ENCODE data around the gene FAAP20.

The FAAP20 gene

DNA sequence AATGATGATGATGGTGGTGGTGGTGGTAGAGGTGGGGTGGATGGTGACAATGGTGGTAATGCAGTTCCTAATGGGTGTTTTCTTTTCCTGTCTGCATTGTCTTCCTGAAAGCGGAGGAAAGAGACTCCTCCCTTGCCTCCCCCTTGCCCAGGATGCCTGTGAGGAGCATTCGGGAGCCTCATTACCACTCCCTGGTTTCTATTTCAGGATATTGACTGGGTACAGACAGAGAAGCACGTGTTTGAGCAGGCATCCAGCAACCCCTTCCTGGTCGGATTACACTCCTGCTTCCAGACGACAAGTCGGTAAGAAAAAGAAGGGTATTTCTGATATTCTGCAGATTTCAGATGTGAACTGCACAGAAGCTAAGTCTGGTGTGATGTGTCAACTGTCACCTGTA lies 38.8 kb downstream of the FAAP20 start:
- H3K27me3 ChIP-seq (replicated peaks in 2 of 5; ENCODE audit: control insufficient read depth in 4 of 5, insufficient read depth in 5 of 5, low read length in 4 of 5) = no peaks in the 10 kb centered on the region
- WGBS (ENCODE audit: insufficient coverage) = 96% methylated on average over 6 of the region's 6 CpGs
- no peak for DNase-seq
- H3K9me3 ChIP-seq (ENCODE audit: control extremely low read depth in 1 of 5, control insufficient read depth in 4 of 5, insufficient read depth in 2 of 5, low read depth in 1 of 5, low read length in 4 of 5) = no peaks in the 10 kb centered on the region
- ChIA-PET CTCF (interaction anchor here (1.0 kb wide), 1 partner anchor 15 kb away, joined by 3 read pairs; no protein-coding TSS in a partner anchor), POLR2A (no interaction called here)
- peaks cover 0 to 55% (median 8%) of the 10 kb centered on the region in 4 experiments for H3K36me3 ChIP-seq (ENCODE audit: control insufficient read depth in 4 of 4, insufficient read depth in 4 of 4, low read length in 3 of 4)
- H3K4me1 ChIP-seq (ENCODE audit: control extremely low read depth in 1 of 4, control insufficient read depth in 4 of 4, insufficient read depth in 4 of 4, low read length in 3 of 4) = no peaks in the 10 kb centered on the region
- no peak overlapping the region for H3K4me3 ChIP-seq (ENCODE audit: control insufficient read depth in 1 of 7, extremely low read depth in 1 of 7, insufficient read depth in 4 of 7, low read depth in 2 of 7, low read length in 6 of 7)
- H3K27ac ChIP-seq (ENCODE audit: insufficient read depth in 1 of 2, low read depth in 1 of 2, low read length in 2 of 2, poor library complexity in 1 of 2, severe bottlenecking in 2 of 2) = no peak overlapping the region

GRCh38 chr1:2155147-2155598 lies 39.4 kb downstream of the FAAP20 start:
- Histone ChIP-seq H3K27ac (ENCODE audit: insufficient read depth in 1 of 2, low read depth in 1 of 2, low read length in 2 of 2, poor library complexity in 1 of 2, severe bottlenecking in 2 of 2) (no peak overlapping the region), H3K9me3 (ENCODE audit: control extremely low read depth in 1 of 5, control insufficient read depth in 4 of 5, insufficient read depth in 2 of 5, low read depth in 1 of 5, low read length in 4 of 5) (no peaks in the 10 kb centered on the region), H3K36me3 (ENCODE audit: control insufficient read depth in 4 of 4, insufficient read depth in 4 of 4, low read length in 3 of 4) (peaks cover 0 to 58% (median 8%) of the 10 kb centered on the region in 4 experiments), H3K27me3 (replicated peaks in 2 of 5; ENCODE audit: control insufficient read depth in 4 of 5, insufficient read depth in 5 of 5, low read length in 4 of 5) (no peaks in the 10 kb centered on the region), H3K4me1 (ENCODE audit: control extremely low read depth in 1 of 4, control insufficient read depth in 4 of 4, insufficient read depth in 4 of 4, low read length in 3 of 4) (no peaks in the 10 kb centered on the region), H3K4me3 (ENCODE audit: control insufficient read depth in 1 of 7, extremely low read depth in 1 of 7, insufficient read depth in 4 of 7, low read depth in 2 of 7, low read length in 6 of 7) (no peak overlapping the region)
- POLR2A ChIA-PET = no interaction called here
- DNase-seq = no peak
- 98% methylated on average over 10 of the region's 10 CpGs for WGBS (ENCODE audit: insufficient coverage)
- CTCF ChIA-PET = interaction anchor here (0.7 to 1.6 kb wide), 5 partner anchors 9 to 24 kb away, joined by 3 to 6 read pairs (median 3); no protein-coding TSS in a partner anchor

DNA sequence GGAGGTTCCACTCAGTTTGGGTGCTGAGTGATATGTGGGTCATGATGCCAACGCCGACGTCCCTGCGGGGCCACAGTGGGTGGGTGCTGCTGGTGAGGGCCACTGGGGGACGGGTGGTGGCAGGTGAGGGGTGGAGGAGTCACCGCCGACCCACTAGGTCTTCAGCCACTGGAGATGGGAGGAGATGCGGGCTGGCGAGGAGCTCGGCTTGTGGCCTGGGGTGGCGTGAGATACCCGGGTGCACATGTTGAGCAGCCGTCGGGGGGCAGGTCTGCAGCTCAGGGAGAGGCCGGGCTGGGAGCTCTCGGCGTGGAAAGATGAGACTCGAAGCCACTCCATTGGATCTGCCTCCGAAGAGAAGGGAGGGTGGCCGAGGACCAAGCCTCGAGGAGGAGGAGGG lies 40.5 kb downstream of the FAAP20 start:
- H3K4me3 ChIP-seq (ENCODE audit: control insufficient read depth in 1 of 7, extremely low read depth in 1 of 7, insufficient read depth in 4 of 7, low read depth in 2 of 7, low read length in 6 of 7) = no peak overlapping the region
- no peaks in the 10 kb centered on the region for H3K27me3 ChIP-seq (replicated peaks in 2 of 5; ENCODE audit: control insufficient read depth in 4 of 5, insufficient read depth in 5 of 5, low read length in 4 of 5)
- DNase-seq = no peak
- no peak overlapping the region for H3K27ac ChIP-seq (ENCODE audit: insufficient read depth in 1 of 2, low read depth in 1 of 2, low read length in 2 of 2, poor library complexity in 1 of 2, severe bottlenecking in 2 of 2)
- CTCF ChIA-PET = interaction anchor here (0.7 to 1.6 kb wide), 4 partner anchors 8 to 118 kb away, joined by 3 to 6 read pairs (median 4); no protein-coding TSS in a partner anchor
- peaks cover 0 to 4% (median under 1%) of the 10 kb centered on the region in 4 experiments for H3K4me1 ChIP-seq (ENCODE audit: control extremely low read depth in 1 of 4, control insufficient read depth in 4 of 4, insufficient read depth in 4 of 4, low read length in 3 of 4)
- 97% methylated on average over 20 of the region's 21 CpGs for WGBS (ENCODE audit: insufficient coverage)
- POLR2A ChIA-PET = no interaction called here
- peaks cover 0 to 57% (median 7%) of the 10 kb centered on the region in 4 experiments for H3K36me3 ChIP-seq (ENCODE audit: control insufficient read depth in 4 of 4, insufficient read depth in 4 of 4, low read length in 3 of 4)
- no peaks in the 10 kb centered on the region for H3K9me3 ChIP-seq (ENCODE audit: control extremely low read depth in 1 of 5, control insufficient read depth in 4 of 5, insufficient read depth in 2 of 5, low read depth in 1 of 5, low read length in 4 of 5)

DNA sequence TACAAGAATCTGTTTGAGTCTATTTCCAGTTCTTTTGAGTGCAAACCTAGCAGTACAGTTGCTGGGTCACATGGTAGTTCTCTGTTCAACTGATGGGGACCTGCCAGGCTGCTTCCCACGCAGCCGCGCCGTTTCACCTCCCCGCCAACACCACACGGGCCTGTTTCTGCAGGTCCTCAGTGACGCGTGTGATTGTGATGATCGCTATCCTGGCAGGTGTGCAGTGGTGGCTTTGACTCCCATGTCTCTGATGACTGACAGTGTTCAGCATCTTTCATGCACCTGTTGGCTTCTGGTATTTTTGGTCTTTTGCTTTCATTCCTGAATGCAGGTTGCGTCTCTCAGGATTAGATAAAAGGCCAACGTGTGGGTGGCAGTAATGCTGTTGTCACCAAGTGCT lies 41.6 kb downstream of the FAAP20 start:
- DNase-seq = no peak
- 96% methylated on average over 11 of the region's 11 CpGs for WGBS (ENCODE audit: insufficient coverage)

DNA sequence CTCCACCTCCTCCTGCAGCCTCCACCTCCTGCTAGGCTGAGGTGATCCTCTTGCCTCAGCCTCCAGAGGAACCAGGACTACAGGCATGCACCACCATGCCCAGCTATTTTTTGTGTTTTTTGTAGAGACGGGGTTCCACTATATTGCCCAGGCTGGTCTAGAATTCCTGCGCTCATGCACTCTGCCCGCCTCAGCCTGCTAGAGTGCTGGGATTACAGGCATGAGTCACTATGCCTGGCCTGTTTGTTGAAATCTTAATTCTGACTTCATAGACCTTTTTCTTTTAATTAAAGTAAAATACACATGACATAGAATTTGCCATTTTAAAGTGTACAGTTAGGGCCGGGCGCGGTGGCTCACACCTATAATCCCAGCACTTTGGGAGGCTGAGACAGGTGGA lies 42.7 kb downstream of the FAAP20 start:
- peaks cover 0 to 63% (median 9%) of the 10 kb centered on the region in 4 experiments for H3K36me3 ChIP-seq (ENCODE audit: control insufficient read depth in 4 of 4, insufficient read depth in 4 of 4, low read length in 3 of 4)
- no peak for DNase-seq
- H3K4me1 ChIP-seq (ENCODE audit: control extremely low read depth in 1 of 4, control insufficient read depth in 4 of 4, insufficient read depth in 4 of 4, low read length in 3 of 4) = peaks cover 0 to 11% (median 5%) of the 10 kb centered on the region in 4 experiments
- H3K27ac ChIP-seq (ENCODE audit: insufficient read depth in 1 of 2, low read depth in 1 of 2, low read length in 2 of 2, poor library complexity in 1 of 2, severe bottlenecking in 2 of 2) = no peak overlapping the region
- no peaks in the 10 kb centered on the region for H3K9me3 ChIP-seq (ENCODE audit: control extremely low read depth in 1 of 5, control insufficient read depth in 4 of 5, insufficient read depth in 2 of 5, low read depth in 1 of 5, low read length in 4 of 5)
- H3K4me3 ChIP-seq (ENCODE audit: control insufficient read depth in 1 of 7, extremely low read depth in 1 of 7, insufficient read depth in 4 of 7, low read depth in 2 of 7, low read length in 6 of 7) = no peak overlapping the region
- no peaks in the 10 kb centered on the region for H3K27me3 ChIP-seq (replicated peaks in 2 of 5; ENCODE audit: control insufficient read depth in 4 of 5, insufficient read depth in 5 of 5, low read length in 4 of 5)
- ChIA-PET POLR2A (no interaction called here), CTCF (interaction anchor here (5.3 kb wide), 1 partner anchor 12 kb away, joined by 25 read pairs; no protein-coding TSS in a partner anchor)
- WGBS (ENCODE audit: insufficient coverage) = 80% methylated on average over 1 of the region's 6 CpGs

More for the DNA sequence above, 41.6 kb downstream of the FAAP20 start:
- Histone ChIP-seq H3K36me3 (ENCODE audit: control insufficient read depth in 4 of 4, insufficient read depth in 4 of 4, low read length in 3 of 4) (peaks cover 0 to 61% (median 7%) of the 10 kb centered on the region in 4 experiments), H3K4me3 (ENCODE audit: control insufficient read depth in 1 of 7, extremely low read depth in 1 of 7, insufficient read depth in 4 of 7, low read depth in 2 of 7, low read length in 6 of 7) (no peak overlapping the region), H3K9me3 (ENCODE audit: control extremely low read depth in 1 of 5, control insufficient read depth in 4 of 5, insufficient read depth in 2 of 5, low read depth in 1 of 5, low read length in 4 of 5) (no peaks in the 10 kb centered on the region), H3K27me3 (replicated peaks in 2 of 5; ENCODE audit: control insufficient read depth in 4 of 5, insufficient read depth in 5 of 5, low read length in 4 of 5) (no peaks in the 10 kb centered on the region), H3K27ac (ENCODE audit: insufficient read depth in 1 of 2, low read depth in 1 of 2, low read length in 2 of 2, poor library complexity in 1 of 2, severe bottlenecking in 2 of 2) (no peak overlapping the region), H3K4me1 (ENCODE audit: control extremely low read depth in 1 of 4, control insufficient read depth in 4 of 4, insufficient read depth in 4 of 4, low read length in 3 of 4) (peaks cover 0 to 11% (median 5%) of the 10 kb centered on the region in 4 experiments)
- CTCF ChIA-PET = interaction anchor here (5.3 kb wide), 1 partner anchor 13 kb away, joined by 25 read pairs; no protein-coding TSS in a partner anchor
- POLR2A ChIA-PET = no interaction called here

GRCh38 chr1:2151252-2151651 lies 43.3 kb downstream of the FAAP20 start:
- peaks cover 0 to 11% (median 5%) of the 10 kb centered on the region in 4 experiments for H3K4me1 ChIP-seq (ENCODE audit: control extremely low read depth in 1 of 4, control insufficient read depth in 4 of 4, insufficient read depth in 4 of 4, low read length in 3 of 4)
- POLR2A ChIA-PET = no interaction called here
- H3K4me3 ChIP-seq (ENCODE audit: control insufficient read depth in 1 of 7, extremely low read depth in 1 of 7, insufficient read depth in 4 of 7, low read depth in 2 of 7, low read length in 6 of 7) = no peak overlapping the region
- H3K27me3 ChIP-seq (replicated peaks in 2 of 5; ENCODE audit: control insufficient read depth in 4 of 5, insufficient read depth in 5 of 5, low read length in 4 of 5) = no peaks in the 10 kb centered on the region
- peak in 1 of 3 donors; percentile 14 for DNase-seq
- peaks cover 0 to 63% (median 8%) of the 10 kb centered on the region in 4 experiments for H3K36me3 ChIP-seq (ENCODE audit: control insufficient read depth in 4 of 4, insufficient read depth in 4 of 4, low read length in 3 of 4)
- CTCF ChIA-PET = interaction anchor here (1.2 to 5.3 kb wide), 2 partner anchors 11 to 23 kb away, joined by 4 to 25 read pairs; no protein-coding TSS in a partner anchor
- H3K9me3 ChIP-seq (ENCODE audit: control extremely low read depth in 1 of 5, control insufficient read depth in 4 of 5, insufficient read depth in 2 of 5, low read depth in 1 of 5, low read length in 4 of 5) = no peaks in the 10 kb centered on the region
- H3K27ac ChIP-seq (ENCODE audit: insufficient read depth in 1 of 2, low read depth in 1 of 2, low read length in 2 of 2, poor library complexity in 1 of 2, severe bottlenecking in 2 of 2) = no peak overlapping the region
- 98% methylated on average over 10 of the region's 10 CpGs for WGBS (ENCODE audit: insufficient coverage)

GRCh38 chr1:2150801-2151200 lies 43.8 kb downstream of the FAAP20 start:
- 88% methylated on average over 14 of the region's 19 CpGs for WGBS (ENCODE audit: insufficient coverage)
- DNase-seq = no peak
- ChIA-PET POLR2A (no interaction called here), CTCF (interaction anchor here (1.2 to 5.3 kb wide), 2 partner anchors 11 to 24 kb away, joined by 4 to 25 read pairs; no protein-coding TSS in a partner anchor)
- no peak overlapping the region for H3K4me3 ChIP-seq (ENCODE audit: control insufficient read depth in 1 of 7, extremely low read depth in 1 of 7, insufficient read depth in 4 of 7, low read depth in 2 of 7, low read length in 6 of 7)
- H3K27me3 ChIP-seq (replicated peaks in 2 of 5; ENCODE audit: control insufficient read depth in 4 of 5, insufficient read depth in 5 of 5, low read length in 4 of 5) = no peaks in the 10 kb centered on the region
- peaks cover 0 to 11% (median 5%) of the 10 kb centered on the region in 4 experiments for H3K4me1 ChIP-seq (ENCODE audit: control extremely low read depth in 1 of 4, control insufficient read depth in 4 of 4, insufficient read depth in 4 of 4, low read length in 3 of 4)
- H3K27ac ChIP-seq (ENCODE audit: insufficient read depth in 1 of 2, low read depth in 1 of 2, low read length in 2 of 2, poor library complexity in 1 of 2, severe bottlenecking in 2 of 2) = no peak overlapping the region
- peaks cover 0 to 63% (median 6%) of the 10 kb centered on the region in 4 experiments for H3K36me3 ChIP-seq (ENCODE audit: control insufficient read depth in 4 of 4, insufficient read depth in 4 of 4, low read length in 3 of 4)
- H3K9me3 ChIP-seq (ENCODE audit: control extremely low read depth in 1 of 5, control insufficient read depth in 4 of 5, insufficient read depth in 2 of 5, low read depth in 1 of 5, low read length in 4 of 5) = no peaks in the 10 kb centered on the region
